K562 (cell line): ENCODE results near the gene MAMDC4. TPM values are rescaled to one million over a fixed set of nuclear protein-coding genes. Genes with fewer than 3 reads are reported as not detected.

Experiments used
- GABPB1 ChIP-seq: sonication (generic); formaldehyde crosslinking; IDR thresholded peaks from 2 replicates; pipeline ENCODE4 v1.8.0; 2022; ENCODE audit warnings: mild to moderate bottlenecking, missing genetic modification reagents
- HIVEP1 ChIP-seq: fragments of 250-450 bp; sonication (Bioruptor Pico); IDR thresholded peaks from 2 replicates; pipeline ENCODE4 v1.4.0; 2020; ENCODE audit warnings: mild to moderate bottlenecking
- HMGN3 ChIP-seq: IDR thresholded peaks from 2 replicates; pipeline ENCODE4 v1.6.1; 2011; ENCODE audit warnings: borderline replicate concordance, low read depth, mild to moderate bottlenecking, mixed read lengths, low read length; ENCODE audit not compliant: insufficient read length; ENCODE audit errors: extremely low read depth
- KDM5B ChIP-seq: fragments of 200-600 bp; sonication (generic); IDR thresholded peaks from 2 replicates; pipeline ENCODE4 v1.6.1; 2012; ENCODE audit warnings: low read depth, mild to moderate bottlenecking, moderate library complexity, low read length, control low read depth, inconsistent platforms; ENCODE audit not compliant: insufficient replicate concordance
- MCM3 ChIP-seq: fragments of 450-650 bp; IDR thresholded peaks from 2 replicates; pipeline ENCODE4 v1.6.1; 2016
- POLR2B ChIP-seq: fragments of 450-650 bp; IDR thresholded peaks from 2 replicates; pipeline ENCODE4 v1.6.1; 2018; ENCODE audit warnings: low read depth; ENCODE audit not compliant: partially characterized antibody
- PURB ChIP-seq: sonication (generic); formaldehyde crosslinking; IDR thresholded peaks from 2 replicates; pipeline ENCODE4 v1.9.0; 2021; ENCODE audit warnings: low read depth, mild to moderate bottlenecking, missing genetic modification reagents
- RHOXF2B ChIP-seq: fragments of 250-450 bp; sonication (Bioruptor Pico); conservative IDR thresholded peaks from 2 replicates; pipeline ENCODE4 v1.5.1; 2021
- SIN3B ChIP-seq: fragments of 450-650 bp; IDR thresholded peaks from 2 replicates; pipeline ENCODE4 v1.6.1; 2017; ENCODE audit warnings: low read depth, mild to moderate bottlenecking, moderate library complexity
- SMARCA5 ChIP-seq: fragments of 450-650 bp; IDR thresholded peaks from 2 replicates; pipeline ENCODE4 v1.6.1; 2016
- YBX1 ChIP-seq: fragments of 450-650 bp; IDR thresholded peaks from 2 replicates; pipeline ENCODE4 v1.7.1; 2016; ENCODE audit warnings: mild to moderate bottlenecking
- ZFPM2 ChIP-seq: fragments of 250-450 bp; sonication (Bioruptor Pico); IDR thresholded peaks from 2 replicates; pipeline ENCODE4 v1.5.1; 2022; ENCODE audit warnings: mild to moderate bottlenecking
- ZNF76 ChIP-seq: fragments of 250-450 bp; sonication (Bioruptor Pico); IDR thresholded peaks from 2 replicates; pipeline ENCODE4 v1.4.0; 2020; ENCODE audit warnings: mild to moderate bottlenecking, moderate library complexity, borderline replicate concordance
- polyA plus RNA-seq, 8 experiments: library from polyadenylated mRNA; depleted of rRNA in 4 of 8; stranded (reverse) in 5 of 8; unstranded in 3 of 8; fragments of >200 nt; fragmentation: Nextera tagmentation in 2 of 8; fragmentation: Illumina TruSeq in 1 of 8; extraction: Ambion mirVana in 2 of 8; extraction: Trizol in 1 of 8; gene quantifications; 2 replicates each; pipeline versions ENCODE4 v1.2.1 to v1.2.3, GENCODE V29; 2011 to 2014; ENCODE audit warnings: inconsistent platforms in 1 of 8, missing spikeins in 1 of 8
- total RNA-seq, 7 experiments: library from RNA; depleted of rRNA in 6 of 7; stranded (reverse); fragments of >200 nt in 6 of 7; fragmentation: Illumina TruSeq in 2 of 7; extraction: Trizol in 2 of 7; gene quantifications; 2 replicates each; pipeline versions ENCODE4 v1.2.1 to v1.2.3, GENCODE V29; 2011 to 2021; ENCODE audit warnings: low replicate concordance in 1 of 7
- TF ChIP-seq, protein P1 (sequence below), 3 experiments: fragments of 200-800 bp in 1 of 3; fragments of 250-450 bp in 1 of 3; fragments of 450-650 bp in 1 of 3; sonication (Bioruptor Pico) in 1 of 3; sonication (Bioruptor generic) in 1 of 3; formaldehyde crosslinking in 1 of 3; IDR thresholded peaks; 2 replicates each; pipeline versions ENCODE4 v1.6.1 to v1.8.0; 2016 to 2022; ENCODE audit warnings: mild to moderate bottlenecking in 2 of 3, missing genetic modification characterization in 2 of 3, missing compliant biosample characterization in 1 of 3, moderate library complexity in 1 of 3
- TF ChIP-seq, protein P2 (sequence below), 3 experiments: IDR thresholded peaks in 2 of 3; conservative IDR thresholded peaks in 1 of 3; 2 replicates each; pipeline ENCODE4 v1.5.1; 2011 to 2012; ENCODE audit warnings: low read length in 3 of 3, mild to moderate bottlenecking in 3 of 3, control low read depth in 2 of 3, improper control_type of control experiment in 1 of 3, inconsistent platforms in 1 of 3, low read depth in 1 of 3, mixed read lengths in 1 of 3, moderate library complexity in 1 of 3; ENCODE audit not compliant: insufficient read depth in 2 of 3
- TF ChIP-seq, protein P3 (sequence below): sonication (generic); formaldehyde crosslinking; IDR thresholded peaks from 2 replicates; pipeline ENCODE4 v1.8.1; 2023; ENCODE audit warnings: mild to moderate bottlenecking, missing genetic modification reagents
- TF ChIP-seq, protein P4 (sequence below): sonication (generic); formaldehyde crosslinking; IDR thresholded peaks from 2 replicates; pipeline ENCODE4 v1.8.0; 2023; ENCODE audit warnings: mild to moderate bottlenecking, missing genetic modification reagents

Gene MAMDC4
- total and polyA plus RNA-seq, 9 of the 15 experiments (the other 6 are each of a cell fraction or from before 2014, with no cell fraction given): 0.03 to 10.8 (median 1.5) TPM

DNA sequence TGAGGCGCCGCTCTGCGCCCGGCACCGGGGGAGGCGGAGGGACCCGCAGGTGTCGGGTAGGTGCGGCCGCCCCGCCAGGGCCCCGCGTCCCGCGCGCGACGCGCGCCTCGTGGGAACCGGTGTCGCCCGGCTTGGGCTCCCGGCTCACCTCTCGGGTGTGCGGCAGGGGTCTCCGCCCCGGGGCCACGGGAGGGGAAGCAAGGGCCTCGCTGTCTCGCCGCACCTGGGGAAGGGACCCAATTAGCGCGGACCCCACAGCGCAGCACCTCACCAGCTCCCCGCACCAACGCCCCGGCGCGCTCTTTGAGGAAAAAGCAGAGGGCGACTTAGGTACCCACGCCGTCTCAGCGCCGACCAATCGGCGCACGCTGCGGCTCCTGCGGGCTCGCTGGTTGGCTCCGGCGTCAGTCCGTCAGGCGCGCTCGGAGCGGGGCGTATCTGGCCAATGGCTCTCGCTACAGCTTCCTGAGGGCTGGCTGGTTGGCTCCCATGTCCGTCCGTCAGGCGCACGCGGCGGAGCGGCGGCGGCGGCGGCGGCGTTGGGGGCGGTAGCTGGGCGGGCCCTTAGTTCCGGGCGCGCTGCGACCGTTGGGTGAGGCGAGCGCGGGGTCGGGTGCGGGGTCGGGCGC, 33.9 kb downstream of the MAMDC4 start, which contains the start of gene TRAF2 (continued):
- TF ChIP-seq, protein P1, sequence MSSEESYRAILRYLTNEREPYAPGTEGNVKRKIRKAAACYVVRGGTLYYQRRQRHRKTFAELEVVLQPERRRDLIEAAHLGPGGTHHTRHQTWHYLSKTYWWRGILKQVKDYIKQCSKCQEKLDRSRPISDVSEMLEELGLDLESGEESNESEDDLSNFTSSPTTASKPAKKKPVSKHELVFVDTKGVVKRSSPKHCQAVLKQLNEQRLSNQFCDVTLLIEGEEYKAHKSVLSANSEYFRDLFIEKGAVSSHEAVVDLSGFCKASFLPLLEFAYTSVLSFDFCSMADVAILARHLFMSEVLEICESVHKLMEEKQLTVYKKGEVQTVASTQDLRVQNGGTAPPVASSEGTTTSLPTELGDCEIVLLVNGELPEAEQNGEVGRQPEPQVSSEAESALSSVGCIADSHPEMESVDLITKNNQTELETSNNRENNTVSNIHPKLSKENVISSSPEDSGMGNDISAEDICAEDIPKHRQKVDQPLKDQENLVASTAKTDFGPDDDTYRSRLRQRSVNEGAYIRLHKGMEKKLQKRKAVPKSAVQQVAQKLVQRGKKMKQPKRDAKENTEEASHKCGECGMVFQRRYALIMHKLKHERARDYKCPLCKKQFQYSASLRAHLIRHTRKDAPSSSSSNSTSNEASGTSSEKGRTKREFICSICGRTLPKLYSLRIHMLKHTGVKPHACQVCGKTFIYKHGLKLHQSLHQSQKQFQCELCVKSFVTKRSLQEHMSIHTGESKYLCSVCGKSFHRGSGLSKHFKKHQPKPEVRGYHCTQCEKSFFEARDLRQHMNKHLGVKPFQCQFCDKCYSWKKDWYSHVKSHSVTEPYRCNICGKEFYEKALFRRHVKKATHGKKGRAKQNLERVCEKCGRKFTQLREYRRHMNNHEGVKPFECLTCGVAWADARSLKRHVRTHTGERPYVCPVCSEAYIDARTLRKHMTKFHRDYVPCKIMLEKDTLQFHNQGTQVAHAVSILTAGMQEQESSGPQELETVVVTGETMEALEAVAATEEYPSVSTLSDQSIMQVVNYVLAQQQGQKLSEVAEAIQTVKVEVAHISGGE (CRISPR knock-in tag; IDR thresholded peaks at IDR 0.05): peak in 2 of 3 experiments; percentile 36 to 78; a peak in 2 of 6 replicates
- TF ChIP-seq RHOXF2B: 0 out of 2 replicates have a peak, but pooled peaks have one; percentile 84
- TF ChIP-seq HIVEP1 (CRISPR knock-in tag): 0 out of 2 replicates have a peak, but pooled peaks have one; percentile 13
- no peak for TF ChIP-seq MCM3
- TF ChIP-seq SMARCA5: no peak
- TF ChIP-seq ZFPM2: peak; percentile 54; the same call in 1 of the 2 replicates
- TF ChIP-seq ZNF76 (CRISPR knock-in tag): 0 out of 2 replicates have a peak, but pooled peaks have one; percentile 60
- TF ChIP-seq GABPB1 (CRISPR knock-in tag): peak; percentile 59; the same call in 1 of the 2 replicates
- no peak for TF ChIP-seq PURB (CRISPR knock-in tag)
- TF ChIP-seq, protein P2, sequence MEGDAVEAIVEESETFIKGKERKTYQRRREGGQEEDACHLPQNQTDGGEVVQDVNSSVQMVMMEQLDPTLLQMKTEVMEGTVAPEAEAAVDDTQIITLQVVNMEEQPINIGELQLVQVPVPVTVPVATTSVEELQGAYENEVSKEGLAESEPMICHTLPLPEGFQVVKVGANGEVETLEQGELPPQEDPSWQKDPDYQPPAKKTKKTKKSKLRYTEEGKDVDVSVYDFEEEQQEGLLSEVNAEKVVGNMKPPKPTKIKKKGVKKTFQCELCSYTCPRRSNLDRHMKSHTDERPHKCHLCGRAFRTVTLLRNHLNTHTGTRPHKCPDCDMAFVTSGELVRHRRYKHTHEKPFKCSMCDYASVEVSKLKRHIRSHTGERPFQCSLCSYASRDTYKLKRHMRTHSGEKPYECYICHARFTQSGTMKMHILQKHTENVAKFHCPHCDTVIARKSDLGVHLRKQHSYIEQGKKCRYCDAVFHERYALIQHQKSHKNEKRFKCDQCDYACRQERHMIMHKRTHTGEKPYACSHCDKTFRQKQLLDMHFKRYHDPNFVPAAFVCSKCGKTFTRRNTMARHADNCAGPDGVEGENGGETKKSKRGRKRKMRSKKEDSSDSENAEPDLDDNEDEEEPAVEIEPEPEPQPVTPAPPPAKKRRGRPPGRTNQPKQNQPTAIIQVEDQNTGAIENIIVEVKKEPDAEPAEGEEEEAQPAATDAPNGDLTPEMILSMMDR (IDR thresholded peaks at IDR 0.05 in 2 of 3, conservative IDR thresholded peaks at IDR 0.05 in 1 of 3; ENCODE audit: insufficient read depth in 2 of 3, low read depth in 1 of 3, low read length in 3 of 3): peak in 2 of 3 experiments; percentile 0 to 9; a peak in 1 of 6 replicates
- TF ChIP-seq POLR2B: peak; percentile 74
- peak; percentile 91 for TF ChIP-seq KDM5B
- no peak for TF ChIP-seq YBX1
- TF ChIP-seq, protein P3, sequence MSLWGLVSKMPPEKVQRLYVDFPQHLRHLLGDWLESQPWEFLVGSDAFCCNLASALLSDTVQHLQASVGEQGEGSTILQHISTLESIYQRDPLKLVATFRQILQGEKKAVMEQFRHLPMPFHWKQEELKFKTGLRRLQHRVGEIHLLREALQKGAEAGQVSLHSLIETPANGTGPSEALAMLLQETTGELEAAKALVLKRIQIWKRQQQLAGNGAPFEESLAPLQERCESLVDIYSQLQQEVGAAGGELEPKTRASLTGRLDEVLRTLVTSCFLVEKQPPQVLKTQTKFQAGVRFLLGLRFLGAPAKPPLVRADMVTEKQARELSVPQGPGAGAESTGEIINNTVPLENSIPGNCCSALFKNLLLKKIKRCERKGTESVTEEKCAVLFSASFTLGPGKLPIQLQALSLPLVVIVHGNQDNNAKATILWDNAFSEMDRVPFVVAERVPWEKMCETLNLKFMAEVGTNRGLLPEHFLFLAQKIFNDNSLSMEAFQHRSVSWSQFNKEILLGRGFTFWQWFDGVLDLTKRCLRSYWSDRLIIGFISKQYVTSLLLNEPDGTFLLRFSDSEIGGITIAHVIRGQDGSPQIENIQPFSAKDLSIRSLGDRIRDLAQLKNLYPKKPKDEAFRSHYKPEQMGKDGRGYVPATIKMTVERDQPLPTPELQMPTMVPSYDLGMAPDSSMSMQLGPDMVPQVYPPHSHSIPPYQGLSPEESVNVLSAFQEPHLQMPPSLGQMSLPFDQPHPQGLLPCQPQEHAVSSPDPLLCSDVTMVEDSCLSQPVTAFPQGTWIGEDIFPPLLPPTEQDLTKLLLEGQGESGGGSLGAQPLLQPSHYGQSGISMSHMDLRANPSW (CRISPR knock-in tag): no peak
- peak; percentile 48 for TF ChIP-seq HMGN3
- TF ChIP-seq, protein P4, sequence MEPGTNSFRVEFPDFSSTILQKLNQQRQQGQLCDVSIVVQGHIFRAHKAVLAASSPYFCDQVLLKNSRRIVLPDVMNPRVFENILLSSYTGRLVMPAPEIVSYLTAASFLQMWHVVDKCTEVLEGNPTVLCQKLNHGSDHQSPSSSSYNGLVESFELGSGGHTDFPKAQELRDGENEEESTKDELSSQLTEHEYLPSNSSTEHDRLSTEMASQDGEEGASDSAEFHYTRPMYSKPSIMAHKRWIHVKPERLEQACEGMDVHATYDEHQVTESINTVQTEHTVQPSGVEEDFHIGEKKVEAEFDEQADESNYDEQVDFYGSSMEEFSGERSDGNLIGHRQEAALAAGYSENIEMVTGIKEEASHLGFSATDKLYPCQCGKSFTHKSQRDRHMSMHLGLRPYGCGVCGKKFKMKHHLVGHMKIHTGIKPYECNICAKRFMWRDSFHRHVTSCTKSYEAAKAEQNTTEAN (CRISPR knock-in tag): no peak
- TF ChIP-seq SIN3B: peak; percentile 64; the same call in 1 of the 2 replicates
